SK-N-SH (cell line): ENCODE data around the gene EFTUD2. TPM values are rescaled to one million over a fixed set of nuclear protein-coding genes. Genes with fewer than 3 reads are reported as not detected.

Source experiments
- CTCF ChIA-PET: fragments of 300-600, 350-600 bp; formaldehyde crosslinking; extraction: SDS; loops from one replicate; lab custom pipeline; 2021; lab: Yijun Ruan, JAX
- POLR2A ChIA-PET: fragments of 350-600 bp; sonication (Branson Sonifier 250); formaldehyde crosslinking; extraction: SDS; loops from one replicate; lab custom pipeline; 2020; ENCODE audit warnings: antibody characterized with exemption, inconsistent platforms; lab: Yijun Ruan, JAX
- DNase-seq: peaks from one replicate; pipeline ENCODE4 v3.0.0; 2012
- H2AFZ ChIP-seq: fragments of 200-600 bp; sonication (generic); 2 replicates; pipeline ENCODE4 v1.8.1; 2016; ENCODE audit warnings: antibody characterized with exemption, mild to moderate bottlenecking, low read depth
- H3F3A ChIP-seq: fragments of 200-600 bp; sonication (generic); replicated peaks from 2 replicates; pipeline ENCODE3; 2016; ENCODE audit warnings: antibody characterized with exemption, mild to moderate bottlenecking; ENCODE audit not compliant: insufficient read depth
- H3K27ac ChIP-seq, 2 experiments: fragments of 200-500 bp in 1 of 2; fragments of 200-600 bp in 1 of 2; sonication (Bioruptor generic) in 1 of 2; sonication (generic), shearing (Covaris generic) in 1 of 2; 2 replicates each; pipeline versions ENCODE4 v1.5.1 to v1.6.1; 2014 to 2016; ENCODE audit warnings: low read depth in 2 of 2, inconsistent platforms in 1 of 2, low read length in 1 of 2, mild to moderate bottlenecking in 1 of 2, mixed read lengths in 1 of 2
- H3K27me3 ChIP-seq: fragments of 200-600 bp; sonication (generic), shearing (Covaris generic); 2 replicates; pipeline ENCODE4 v1.6.1; 2016; ENCODE audit warnings: mixed run types; ENCODE audit not compliant: insufficient read depth
- H3K36me3 ChIP-seq, 2 experiments: fragments of 200-500 bp in 1 of 2; fragments of 200-600 bp in 1 of 2; sonication (Bioruptor generic) in 1 of 2; sonication (generic) in 1 of 2; replicated peaks in 1 of 2; 2 replicates each; pipeline versions ENCODE3 to v1.5.1; 2014 to 2016; ENCODE audit warnings: low read length in 1 of 2, mild to moderate bottlenecking in 1 of 2; ENCODE audit not compliant: insufficient read depth in 2 of 2, control insufficient read depth in 1 of 2
- H3K4me1 ChIP-seq, 2 experiments: fragments of 200-500 bp in 1 of 2; fragments of 200-600 bp in 1 of 2; sonication (Bioruptor generic) in 1 of 2; sonication (generic), shearing (Covaris generic) in 1 of 2; 2 replicates each; pipeline versions ENCODE4 v1.5.1 to v1.6.1; 2014 to 2016; ENCODE audit warnings: low read depth in 1 of 2, low read length in 1 of 2, mixed run types in 1 of 2; ENCODE audit not compliant: insufficient read depth in 2 of 2, control insufficient read depth in 1 of 2
- H3K4me2 ChIP-seq: fragments of 200-600 bp; sonication (generic), shearing (Covaris generic); 2 replicates; pipeline ENCODE4 v1.6.1; 2017; ENCODE audit warnings: mixed run types
- H3K4me3 ChIP-seq, 2 experiments: fragments of 200-500 bp in 1 of 2; fragments of 200-600 bp in 1 of 2; sonication (Bioruptor generic) in 1 of 2; sonication (generic), shearing (Covaris generic) in 1 of 2; 2 replicates each; pipeline versions ENCODE4 v1.5.1 to v1.8.1; 2014 to 2016; ENCODE audit warnings: low read depth in 2 of 2, inconsistent platforms in 1 of 2, low read length in 1 of 2, mild to moderate bottlenecking in 1 of 2, mixed read lengths in 1 of 2, moderate library complexity in 1 of 2
- H3K79me2 ChIP-seq: fragments of 200-600 bp; sonication (generic); 2 replicates; pipeline ENCODE4 v1.8.1; 2017; ENCODE audit warnings: mild to moderate bottlenecking; ENCODE audit not compliant: insufficient read depth
- H3K9ac ChIP-seq: fragments of 200-600 bp; sonication (generic); 2 replicates; pipeline ENCODE4 v1.6.1; 2017; ENCODE audit warnings: mixed run types
- H3K9me2 ChIP-seq: fragments of 200-600 bp; sonication (generic); 2 replicates; pipeline ENCODE4 v1.6.1; 2017; ENCODE audit warnings: mixed run types
- H3K9me3 ChIP-seq: fragments of 200-600 bp; sonication (generic); 2 replicates; pipeline ENCODE4 v1.6.1; 2017; ENCODE audit warnings: mixed run types, mild to moderate bottlenecking, moderate library complexity
- H4K20me1 ChIP-seq: fragments of 200-600 bp; sonication (generic); 2 replicates; pipeline ENCODE4 v1.6.1; 2017; ENCODE audit warnings: mild to moderate bottlenecking, mixed run types; ENCODE audit not compliant: insufficient read depth
- EP300 ChIP-seq, 2 experiments: IDR thresholded peaks; 2 replicates each; pipeline versions ENCODE4 v1.4.0 to v1.6.1; 2012; ENCODE audit warnings: borderline replicate concordance in 1 of 2, low read depth in 1 of 2, low read length in 1 of 2
- EZH2phosphoT487 ChIP-seq: fragments of 200-600 bp; sonication (generic); IDR thresholded peaks from 2 replicates; pipeline ENCODE4 v1.6.1; 2017; ENCODE audit warnings: low read depth, mixed run types, mild to moderate bottlenecking, antibody characterized with exemption, moderate library complexity, borderline replicate concordance
- FOSL2 ChIP-seq: IDR thresholded peaks from 2 replicates; pipeline ENCODE4 v1.4.0; 2012; ENCODE audit warnings: low read depth, mild to moderate bottlenecking, moderate library complexity, borderline replicate concordance
- GABPA ChIP-seq: IDR thresholded peaks from 2 replicates; pipeline ENCODE4 v1.4.0; 2012; ENCODE audit warnings: low read depth, mild to moderate bottlenecking
- GATA2 ChIP-seq: sonication (generic); formaldehyde crosslinking; IDR thresholded peaks from 2 replicates; pipeline ENCODE4 v1.5.0; 2020; ENCODE audit warnings: mild to moderate bottlenecking, missing genetic modification reagents
- JUND ChIP-seq: IDR thresholded peaks from 2 replicates; pipeline ENCODE4 v1.4.0; 2012
- MEF2A ChIP-seq: IDR thresholded peaks from 2 replicates; pipeline ENCODE4 v1.4.0; 2012; ENCODE audit warnings: low read depth, borderline replicate concordance
- NFIC ChIP-seq: IDR thresholded peaks from 2 replicates; pipeline ENCODE4 v1.4.0; 2012; ENCODE audit warnings: borderline replicate concordance
- NRF1 ChIP-seq: IDR thresholded peaks from 2 replicates; pipeline ENCODE4 v1.6.1; 2012; ENCODE audit warnings: low read depth, mild to moderate bottlenecking, low read length
- TCF12 ChIP-seq: IDR thresholded peaks from 2 replicates; pipeline ENCODE4 v1.4.0; 2012
- TEAD4 ChIP-seq: IDR thresholded peaks from 2 replicates; pipeline ENCODE4 v1.4.0; 2012; ENCODE audit warnings: mild to moderate bottlenecking, borderline replicate concordance; ENCODE audit not compliant: insufficient read depth
- WGBS: methylation state at CpG from one replicate; pipeline ENCODE4 v1.1.6; 2017; ENCODE audit warnings: low lambda C conversion rate; 5-methylcytosine and 5-hydroxymethylcytosine counted together
- polyA plus RNA-seq, 3 experiments: library from polyadenylated mRNA; depleted of rRNA; stranded (reverse); fragments of >200 nt; gene quantifications; 2 replicates each; pipeline ENCODE4 v1.2.3, GENCODE V29; 2012
- TF ChIP-seq, protein P1 (sequence below): fragments of 200-600 bp; sonication (generic); IDR thresholded peaks from 2 replicates; pipeline ENCODE4 v1.6.1; 2017; ENCODE audit warnings: antibody characterized with exemption, mild to moderate bottlenecking, moderate library complexity
- TF ChIP-seq, protein P2 (sequence below): IDR thresholded peaks from 2 replicates; pipeline ENCODE4 v1.4.0; 2012; ENCODE audit warnings: low read depth, borderline replicate concordance
- TF ChIP-seq, protein P3 (sequence below): fragments of 150-350 bp; IDR thresholded peaks from 2 replicates; pipeline ENCODE4 v1.6.1; 2017; ENCODE audit warnings: antibody characterized with exemption, low read length, low read depth, borderline replicate concordance
- TF ChIP-seq, protein P4 (sequence below): IDR thresholded peaks from 2 replicates; pipeline ENCODE4 v1.4.0; 2012; ENCODE audit warnings: low read depth
- TF ChIP-seq, protein P5 (sequence below): IDR thresholded peaks from 2 replicates; pipeline ENCODE4 v1.4.0; 2012; ENCODE audit warnings: low read depth, borderline replicate concordance

Gene EFTUD2
- polyA plus RNA-seq, 1 of the 3 experiments (the other 2 are of a cell fraction), result 82.9 TPM

DNA sequence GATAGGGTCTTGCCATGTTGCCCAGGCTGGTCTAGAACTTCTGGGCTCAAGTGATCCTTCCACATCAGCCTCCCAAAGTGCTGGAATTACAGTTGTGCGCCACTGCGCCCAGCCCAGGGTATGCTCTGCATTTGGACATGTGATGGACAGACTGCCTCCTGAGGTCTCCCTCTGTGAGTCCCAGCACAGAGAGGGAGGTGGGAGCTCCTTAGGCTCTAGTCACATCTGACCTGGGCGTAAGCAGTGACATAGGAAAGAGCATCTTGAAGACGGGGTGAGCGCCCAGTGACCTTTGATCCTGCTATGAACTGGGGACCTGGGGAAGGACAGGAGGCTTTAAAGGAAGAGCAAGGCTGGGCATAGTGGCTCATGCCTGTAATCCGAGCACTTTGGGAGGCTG lies 18.2 kb upstream of the EFTUD2 start:
- Histone ChIP-seq H4K20me1 (no peaks in the 10 kb centered on the region), H3K4me3 (no peak overlapping the region), H3K36me3 (no peaks in the 10 kb centered on the region), H3K27me3 (no peaks in the 10 kb centered on the region), H3K4me2 (peak overlapping the region; percentile 58; the same call in 1 of the 2 replicates), H3K9me3 (no peaks in the 10 kb centered on the region), H3K4me1 (peaks cover 18 to 23% of the 10 kb centered on the region in 2 experiments; a peak in 3 of 4 replicates), H2AFZ (no peak overlapping the region), H3F3A (peaks cover 12% of the 10 kb centered on the region), H3K9ac (no peak overlapping the region), H3K9me2 (no peaks in the 10 kb centered on the region), H3K27ac (peak overlapping the region in 1 of 2 experiments; percentile 78; a peak in 2 of 4 replicates), H3K79me2 (no peaks in the 10 kb centered on the region)
- TF ChIP-seq GATA2 (CRISPR knock-in tag) (no peak), EZH2phosphoT487 (no peak), MEF2A (no peak), NRF1 (no peak)
- TF ChIP-seq, protein P1, sequence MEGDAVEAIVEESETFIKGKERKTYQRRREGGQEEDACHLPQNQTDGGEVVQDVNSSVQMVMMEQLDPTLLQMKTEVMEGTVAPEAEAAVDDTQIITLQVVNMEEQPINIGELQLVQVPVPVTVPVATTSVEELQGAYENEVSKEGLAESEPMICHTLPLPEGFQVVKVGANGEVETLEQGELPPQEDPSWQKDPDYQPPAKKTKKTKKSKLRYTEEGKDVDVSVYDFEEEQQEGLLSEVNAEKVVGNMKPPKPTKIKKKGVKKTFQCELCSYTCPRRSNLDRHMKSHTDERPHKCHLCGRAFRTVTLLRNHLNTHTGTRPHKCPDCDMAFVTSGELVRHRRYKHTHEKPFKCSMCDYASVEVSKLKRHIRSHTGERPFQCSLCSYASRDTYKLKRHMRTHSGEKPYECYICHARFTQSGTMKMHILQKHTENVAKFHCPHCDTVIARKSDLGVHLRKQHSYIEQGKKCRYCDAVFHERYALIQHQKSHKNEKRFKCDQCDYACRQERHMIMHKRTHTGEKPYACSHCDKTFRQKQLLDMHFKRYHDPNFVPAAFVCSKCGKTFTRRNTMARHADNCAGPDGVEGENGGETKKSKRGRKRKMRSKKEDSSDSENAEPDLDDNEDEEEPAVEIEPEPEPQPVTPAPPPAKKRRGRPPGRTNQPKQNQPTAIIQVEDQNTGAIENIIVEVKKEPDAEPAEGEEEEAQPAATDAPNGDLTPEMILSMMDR, result no peak
- TF ChIP-seq, protein P2, sequence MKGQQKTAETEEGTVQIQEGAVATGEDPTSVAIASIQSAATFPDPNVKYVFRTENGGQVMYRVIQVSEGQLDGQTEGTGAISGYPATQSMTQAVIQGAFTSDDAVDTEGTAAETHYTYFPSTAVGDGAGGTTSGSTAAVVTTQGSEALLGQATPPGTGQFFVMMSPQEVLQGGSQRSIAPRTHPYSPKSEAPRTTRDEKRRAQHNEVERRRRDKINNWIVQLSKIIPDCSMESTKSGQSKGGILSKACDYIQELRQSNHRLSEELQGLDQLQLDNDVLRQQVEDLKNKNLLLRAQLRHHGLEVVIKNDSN, result no peak
- TF ChIP-seq, protein P3, sequence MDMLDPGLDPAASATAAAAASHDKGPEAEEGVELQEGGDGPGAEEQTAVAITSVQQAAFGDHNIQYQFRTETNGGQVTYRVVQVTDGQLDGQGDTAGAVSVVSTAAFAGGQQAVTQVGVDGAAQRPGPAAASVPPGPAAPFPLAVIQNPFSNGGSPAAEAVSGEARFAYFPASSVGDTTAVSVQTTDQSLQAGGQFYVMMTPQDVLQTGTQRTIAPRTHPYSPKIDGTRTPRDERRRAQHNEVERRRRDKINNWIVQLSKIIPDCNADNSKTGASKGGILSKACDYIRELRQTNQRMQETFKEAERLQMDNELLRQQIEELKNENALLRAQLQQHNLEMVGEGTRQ, result no peak
- CTCF ChIA-PET, result interaction anchor here (0.7 to 17.2 kb wide), 10 partner anchors 13 to 218 kb away, joined by 3 to 433 read pairs (median 6); partner anchors contain the start of genes ACBD4 and PLCD3
- 94% methylated on average over 5 of the region's 6 CpGs for WGBS
- POLR2A ChIA-PET, result interaction anchor here (1.3 kb wide), 1 partner anchor 104 kb away, joined by 4 read pairs; no protein-coding TSS in a partner anchor
- no peak for DNase-seq

DNA sequence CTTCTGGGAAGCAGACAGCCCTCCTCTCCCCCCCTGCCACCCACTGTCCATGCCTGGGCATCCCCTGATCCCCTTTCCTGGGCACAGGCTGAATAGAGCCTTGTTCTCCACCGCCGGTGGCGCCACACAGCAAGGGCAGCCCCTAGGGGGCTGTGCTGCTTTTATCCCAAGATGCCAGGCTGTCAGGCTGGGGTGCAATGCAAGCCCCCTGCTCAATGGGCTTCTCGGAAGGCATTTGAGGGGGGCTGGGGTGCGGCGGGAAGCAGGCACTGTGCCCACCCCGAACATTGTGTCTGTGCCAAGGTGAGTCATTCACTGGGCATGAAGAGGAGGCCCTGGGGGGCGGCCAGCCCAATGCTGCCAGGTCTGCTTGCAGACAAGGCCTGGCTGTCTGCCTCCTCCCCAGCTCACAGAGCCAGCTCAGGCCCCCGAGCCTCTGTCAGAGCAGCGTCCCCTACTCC lies 17.6 kb upstream of the EFTUD2 start:
- Histone ChIP-seq H3K4me2 (peak overlapping the region; percentile 58; the same call in 1 of the 2 replicates), H4K20me1 (no peaks in the 10 kb centered on the region), H3K27ac (peak overlapping the region in 1 of 2 experiments; percentile 78; a peak in 2 of 4 replicates), H3K9me3 (no peaks in the 10 kb centered on the region), H3K4me1 (peaks cover 18 to 19% of the 10 kb centered on the region in 2 experiments; a peak in 3 of 4 replicates), H3K9me2 (no peaks in the 10 kb centered on the region), H3K79me2 (no peaks in the 10 kb centered on the region), H2AFZ (peak overlapping the region; percentile 82; the same call in 1 of the 2 replicates), H3K9ac (peak overlapping the region; percentile 62), H3K27me3 (no peaks in the 10 kb centered on the region), H3K36me3 (no peaks in the 10 kb centered on the region), H3F3A (peaks cover 12% of the 10 kb centered on the region), H3K4me3 (no peak overlapping the region)
- DNase-seq, result peak; percentile 45
- ChIA-PET POLR2A (no interaction called here), CTCF (interaction anchor here (1.3 to 17.2 kb wide), 6 partner anchors 12 to 218 kb away, joined by 4 to 433 read pairs (median 8); partner anchors contain the start of genes ACBD4 and PLCD3)
- WGBS, result 11% methylated on average over 3 of the region's 10 CpGs
- TF ChIP-seq, protein P4, sequence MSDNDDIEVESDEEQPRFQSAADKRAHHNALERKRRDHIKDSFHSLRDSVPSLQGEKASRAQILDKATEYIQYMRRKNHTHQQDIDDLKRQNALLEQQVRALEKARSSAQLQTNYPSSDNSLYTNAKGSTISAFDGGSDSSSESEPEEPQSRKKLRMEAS, result 0 out of 2 replicates have a peak, but pooled peaks have one; percentile 27
- peak; percentile 52; the same call in 1 of the 2 replicates for TF ChIP-seq TEAD4
- peak; percentile 89; the same call in 1 of the 2 replicates for TF ChIP-seq JUND
- TF ChIP-seq NFIC, result peak; percentile 99
- TF ChIP-seq, protein P1, result no peak
- TF ChIP-seq EP300 (IDR thresholded peaks at IDR 0.05; ENCODE audit: borderline replicate concordance in 1 of 2, low read depth in 1 of 2, low read length in 1 of 2), result peak in 1 of 2 experiments; percentile 80; a peak in 1 of 4 replicates
- no peak for TF ChIP-seq GABPA
- TF ChIP-seq TCF12, result peak; percentile 70; the same call in 1 of the 2 replicates
- TF ChIP-seq FOSL2, result peak; percentile 88; the same call in 1 of the 2 replicates
- TF ChIP-seq, protein P5, sequence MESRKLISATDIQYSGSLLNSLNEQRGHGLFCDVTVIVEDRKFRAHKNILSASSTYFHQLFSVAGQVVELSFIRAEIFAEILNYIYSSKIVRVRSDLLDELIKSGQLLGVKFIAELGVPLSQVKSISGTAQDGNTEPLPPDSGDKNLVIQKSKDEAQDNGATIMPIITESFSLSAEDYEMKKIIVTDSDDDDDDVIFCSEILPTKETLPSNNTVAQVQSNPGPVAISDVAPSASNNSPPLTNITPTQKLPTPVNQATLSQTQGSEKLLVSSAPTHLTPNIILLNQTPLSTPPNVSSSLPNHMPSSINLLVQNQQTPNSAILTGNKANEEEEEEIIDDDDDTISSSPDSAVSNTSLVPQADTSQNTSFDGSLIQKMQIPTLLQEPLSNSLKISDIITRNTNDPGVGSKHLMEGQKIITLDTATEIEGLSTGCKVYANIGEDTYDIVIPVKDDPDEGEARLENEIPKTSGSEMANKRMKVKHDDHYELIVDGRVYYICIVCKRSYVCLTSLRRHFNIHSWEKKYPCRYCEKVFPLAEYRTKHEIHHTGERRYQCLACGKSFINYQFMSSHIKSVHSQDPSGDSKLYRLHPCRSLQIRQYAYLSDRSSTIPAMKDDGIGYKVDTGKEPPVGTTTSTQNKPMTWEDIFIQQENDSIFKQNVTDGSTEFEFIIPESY, result peak; percentile 37; the same call in 1 of the 2 replicates
